Parathyroid adenoma (tissue), 2 donors: ENCODE measurements around the gene ELMOD3.

Experiments used
- H2AFZ ChIP-seq: fragments of 300-600 bp; sonication (generic); one replicate; pipeline ENCODE4 v1.7.0; 2017; ENCODE audit warnings: antibody characterized with exemption, mild to moderate bottlenecking
- H3K27ac ChIP-seq: fragments of 300-600 bp; sonication (generic); one replicate; pipeline ENCODE4 v1.7.0; 2017
- H3K27me3 ChIP-seq: fragments of 300-600 bp; sonication (generic); one replicate; pipeline ENCODE4 v1.7.0; 2017; ENCODE audit warnings: low read length; ENCODE audit not compliant: control insufficient read depth, insufficient read depth
- H3K36me3 ChIP-seq: fragments of 300-600 bp; sonication (generic); one replicate; pipeline ENCODE4 v1.7.0; 2017; ENCODE audit warnings: low read length; ENCODE audit not compliant: control insufficient read depth, insufficient read depth
- H3K4me1 ChIP-seq: fragments of 300-600 bp; sonication (generic); one replicate; pipeline ENCODE4 v1.7.0; 2017; ENCODE audit warnings: control low read depth
- H3K4me2 ChIP-seq: fragments of 300-600 bp; sonication (generic); one replicate; pipeline ENCODE4 v1.7.0; 2017; ENCODE audit warnings: low read length
- H3K4me3 ChIP-seq: fragments of 300-600 bp; sonication (generic); one replicate; pipeline ENCODE4 v1.7.0; 2017; ENCODE audit warnings: low read depth, low read length
- H3K79me2 ChIP-seq: fragments of 300-600 bp; sonication (generic); one replicate; pipeline ENCODE4 v1.7.0; 2017; ENCODE audit warnings: control low read depth
- H3K9ac ChIP-seq: fragments of 300-600 bp; sonication (generic); one replicate; pipeline ENCODE4 v1.7.0; 2017; ENCODE audit warnings: mild to moderate bottlenecking
- H3K9me3 ChIP-seq: fragments of 300-600 bp; sonication (generic); one replicate; pipeline ENCODE4 v1.7.0; 2017; ENCODE audit warnings: low read length; ENCODE audit not compliant: control insufficient read depth
- TF ChIP-seq, protein P1 (sequence below): fragments of 300-600 bp; sonication (generic); IDR thresholded peaks from one replicate; pipeline ENCODE4 v1.7.0; 2017; ENCODE audit warnings: antibody characterized with exemption, mild to moderate bottlenecking
- donor health status: primary hyperparathyroidism.

Gene ELMOD3

DNA sequence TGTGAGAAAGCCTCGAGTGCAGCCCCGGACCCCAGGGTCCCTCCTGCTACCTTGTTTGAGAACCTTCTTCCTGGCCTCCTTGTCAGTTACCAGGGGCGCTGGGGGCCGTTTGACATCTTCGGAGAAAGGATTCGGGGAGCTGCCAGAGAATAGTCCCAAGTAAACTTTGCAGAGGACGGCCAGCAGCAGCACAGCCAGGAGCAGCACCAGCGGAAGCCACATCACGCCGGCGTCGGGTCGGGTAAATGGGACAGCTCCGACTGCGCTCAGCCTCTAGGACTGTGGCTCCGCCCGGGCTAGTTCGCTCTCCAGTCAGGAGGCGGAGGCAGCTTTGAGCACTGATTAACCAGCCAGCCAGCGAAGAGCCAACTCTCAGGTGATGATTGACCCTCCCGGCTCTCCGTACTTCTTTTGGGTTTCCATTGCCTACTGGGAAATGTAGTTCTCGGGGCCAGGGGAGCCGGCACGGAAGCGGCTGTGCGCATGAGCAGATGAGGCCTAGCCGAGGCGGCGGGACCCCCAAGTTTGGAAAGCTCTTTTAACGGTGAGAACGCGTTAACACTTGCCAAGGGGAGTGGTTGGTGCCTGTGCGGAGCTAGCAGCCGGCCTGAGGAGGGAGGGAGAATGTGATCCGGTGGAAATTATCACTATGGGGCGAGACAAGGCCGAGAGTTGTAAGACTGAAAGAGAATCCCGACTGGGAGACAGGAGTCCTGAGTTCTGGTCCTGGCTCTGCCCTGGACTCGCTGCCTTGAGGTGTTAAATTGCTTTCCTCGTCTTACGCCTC, at the start of gene ELMOD3, which contains the start of gene RETSAT:
Gene ELMOD3 (plus strand): TSS at position 484 of the 787 bp plus-strand sequence. CDS start 2,430 bp downstream, outside the sequence.
Gene RETSAT (minus strand): TSS at position 243 of the 787 bp plus-strand sequence. CDS start 21 bp downstream, at position 222.
- TF ChIP-seq, protein P1, sequence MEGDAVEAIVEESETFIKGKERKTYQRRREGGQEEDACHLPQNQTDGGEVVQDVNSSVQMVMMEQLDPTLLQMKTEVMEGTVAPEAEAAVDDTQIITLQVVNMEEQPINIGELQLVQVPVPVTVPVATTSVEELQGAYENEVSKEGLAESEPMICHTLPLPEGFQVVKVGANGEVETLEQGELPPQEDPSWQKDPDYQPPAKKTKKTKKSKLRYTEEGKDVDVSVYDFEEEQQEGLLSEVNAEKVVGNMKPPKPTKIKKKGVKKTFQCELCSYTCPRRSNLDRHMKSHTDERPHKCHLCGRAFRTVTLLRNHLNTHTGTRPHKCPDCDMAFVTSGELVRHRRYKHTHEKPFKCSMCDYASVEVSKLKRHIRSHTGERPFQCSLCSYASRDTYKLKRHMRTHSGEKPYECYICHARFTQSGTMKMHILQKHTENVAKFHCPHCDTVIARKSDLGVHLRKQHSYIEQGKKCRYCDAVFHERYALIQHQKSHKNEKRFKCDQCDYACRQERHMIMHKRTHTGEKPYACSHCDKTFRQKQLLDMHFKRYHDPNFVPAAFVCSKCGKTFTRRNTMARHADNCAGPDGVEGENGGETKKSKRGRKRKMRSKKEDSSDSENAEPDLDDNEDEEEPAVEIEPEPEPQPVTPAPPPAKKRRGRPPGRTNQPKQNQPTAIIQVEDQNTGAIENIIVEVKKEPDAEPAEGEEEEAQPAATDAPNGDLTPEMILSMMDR = no peak
- Histone ChIP-seq H3K4me2 (peak within 1 kb of the TSS; percentile 97), H3K36me3 (no peaks in the 10 kb centered on the region)

DNA sequence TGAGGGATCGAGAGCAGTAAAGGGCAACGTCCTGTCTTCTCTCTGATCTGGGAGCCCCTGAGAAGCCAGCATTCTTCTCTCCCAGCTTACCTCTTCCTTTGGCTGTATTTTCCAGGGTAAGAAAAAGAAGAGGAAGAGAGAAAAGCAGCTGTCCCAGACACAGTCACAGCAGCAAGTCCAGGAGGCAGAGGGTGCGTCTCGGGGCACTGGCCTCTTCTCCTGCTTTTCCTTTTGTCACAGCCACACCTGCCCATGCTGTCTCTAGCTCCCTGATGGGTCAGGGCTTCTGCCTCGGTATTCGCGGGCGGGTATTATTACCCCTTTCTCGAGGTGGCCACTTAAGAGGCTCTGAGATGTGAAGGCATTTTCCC, 47.1 kb upstream of the ELMOD3 start:
- Histone ChIP-seq H3K4me2 (no peak overlapping the region), H3K79me2 (no peaks in the 10 kb centered on the region), H2AFZ (no peak overlapping the region), H3K4me3 (no peak overlapping the region), H3K27ac (no peak overlapping the region), H3K9ac (no peak overlapping the region), H3K36me3 (no peaks in the 10 kb centered on the region), H3K4me1 (no peaks in the 10 kb centered on the region), H3K27me3 (no peaks in the 10 kb centered on the region), H3K9me3 (no peaks in the 10 kb centered on the region)
- TF ChIP-seq, protein P1 = no peak

More for the DNA sequence above, at the start of gene ELMOD3, which contains the start of gene RETSAT:
- Histone ChIP-seq H3K79me2 (peaks cover 16% of the 10 kb centered on the region), H3K4me1 (no peaks in the 10 kb centered on the region), H3K27me3 (no peaks in the 10 kb centered on the region), H2AFZ (peak within 1 kb of the TSS; percentile 94), H3K27ac (peak within 1 kb of the TSS; percentile 67), H3K9me3 (no peaks in the 10 kb centered on the region), H3K4me3 (peak within 1 kb of the TSS; percentile 99), H3K9ac (peak within 1 kb of the TSS; percentile 30)

DNA sequence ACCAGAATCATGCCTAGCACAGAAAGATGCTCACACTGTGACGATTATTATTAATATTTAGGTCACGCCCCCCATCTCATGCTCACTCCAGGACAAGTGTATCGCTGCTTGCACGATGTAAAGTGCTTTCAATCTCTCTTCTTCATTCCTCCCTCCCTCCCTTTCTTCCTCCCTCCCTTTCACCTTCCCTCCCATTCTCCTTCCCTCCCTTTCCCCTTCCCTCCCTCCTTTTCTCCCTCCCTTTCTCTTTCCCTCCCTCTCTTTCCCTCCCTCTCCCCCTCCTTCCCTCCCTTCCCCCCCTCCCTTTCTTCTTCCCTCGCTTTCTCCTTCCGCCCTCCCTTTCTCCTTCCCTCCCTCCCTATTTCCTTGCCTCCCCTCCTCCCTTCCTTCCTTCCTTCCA, 46.4 kb upstream of the ELMOD3 start:
- Histone ChIP-seq H3K79me2 (no peaks in the 10 kb centered on the region), H3K4me3 (no peak overlapping the region), H3K4me2 (no peak overlapping the region), H3K27ac (no peak overlapping the region), H3K9me3 (no peaks in the 10 kb centered on the region), H3K36me3 (no peaks in the 10 kb centered on the region), H3K4me1 (no peaks in the 10 kb centered on the region), H3K9ac (no peak overlapping the region), H3K27me3 (no peaks in the 10 kb centered on the region), H2AFZ (no peak overlapping the region)
- TF ChIP-seq, protein P1 = no peak

DNA sequence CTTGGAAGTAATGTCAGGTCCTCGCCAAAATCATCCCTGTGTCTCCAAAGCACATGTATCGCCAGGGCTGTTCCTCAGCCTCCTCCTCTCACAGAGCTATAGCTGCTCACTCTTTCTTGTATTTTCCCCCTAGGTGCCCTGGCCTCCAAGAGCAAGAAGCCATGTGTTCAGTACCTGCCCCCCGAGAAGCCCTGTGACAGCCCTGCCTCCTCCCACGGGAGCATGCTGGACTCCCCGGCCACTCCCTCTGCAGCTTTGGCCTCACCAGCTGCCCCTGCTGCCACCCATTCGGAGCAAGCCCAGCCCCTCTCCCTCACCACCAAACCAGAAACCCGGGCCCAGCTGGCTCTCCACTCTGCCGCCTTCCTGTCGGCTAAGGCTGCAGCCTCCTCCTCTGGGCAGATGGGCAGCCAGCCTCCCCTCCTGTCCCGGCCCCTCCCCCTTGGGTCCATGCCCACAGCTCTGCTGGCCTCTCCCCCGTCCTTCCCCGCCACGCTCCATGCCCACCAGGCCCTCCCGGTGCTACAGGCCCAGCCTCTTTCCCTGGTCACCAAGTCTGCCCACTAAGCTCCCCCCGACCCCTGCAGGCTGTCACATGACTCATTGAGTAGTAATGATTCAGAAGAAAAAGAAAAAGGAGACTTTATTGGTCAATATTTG, 45.5 kb upstream of the ELMOD3 start:
- no peak overlapping the region for H3K9ac ChIP-seq
- no peaks in the 10 kb centered on the region for H3K9me3 ChIP-seq
- H3K4me1 ChIP-seq = no peaks in the 10 kb centered on the region

More for the DNA sequence above, 45.5 kb upstream of the ELMOD3 start:
- Histone ChIP-seq H3K27ac (no peak overlapping the region), H3K27me3 (no peaks in the 10 kb centered on the region), H3K4me2 (no peak overlapping the region), H2AFZ (no peak overlapping the region), H3K4me3 (no peak overlapping the region), H3K36me3 (no peaks in the 10 kb centered on the region), H3K79me2 (no peaks in the 10 kb centered on the region)
- TF ChIP-seq, protein P1 = no peak
